ENCODE measurements around the gene TLR9. TPM values are rescaled to one million over a fixed set of nuclear protein-coding genes. Genes with fewer than 3 reads are reported as not detected.

Gene TLR9
- total RNA-seq, 1 experiment from 2014 or later: not detected

- Histone ChIP-seq H3K27ac (no peak overlapping the region), H3K4me3 (no peak overlapping the region), H3K36me3 (peaks cover 19% of the 10 kb centered on the region), H3K4me1 (replicated peaks) (peaks cover 35% of the 10 kb centered on the region), H3K27me3 (replicated peaks) (no peaks in the 10 kb centered on the region), H3K9me3 (replicated peaks) (no peaks in the 10 kb centered on the region)
- DNase-seq (ENCODE audit: low read depth in 1 of 2, low spot score in 2 of 2): peak; percentile 38 to 62
These were observed 18.6 kb upstream of the TLR9 start for GRCh38 chr3:52243791-52244628.

GRCh38 chr3:52242039-52242438 lies 16.6 kb upstream of the TLR9 start:
- no peak overlapping the region for H3K4me3 ChIP-seq
- H3K36me3 ChIP-seq: peaks cover 9% of the 10 kb centered on the region
- peaks cover 50% of the 10 kb centered on the region for H3K4me1 ChIP-seq (replicated peaks)
- H3K27me3 ChIP-seq (replicated peaks): no peaks in the 10 kb centered on the region
- H3K9me3 ChIP-seq (replicated peaks): no peaks in the 10 kb centered on the region
- no peak overlapping the region for H3K27ac ChIP-seq
- DNase-seq (ENCODE audit: low read depth in 1 of 2, low spot score in 2 of 2): no peak

- no peak overlapping the region for H3K4me3 ChIP-seq
- no peak for DNase-seq (ENCODE audit: low read depth in 1 of 2, low spot score in 2 of 2)
- no peak overlapping the region for H3K27ac ChIP-seq
- peaks cover 50% of the 10 kb centered on the region for H3K4me1 ChIP-seq (replicated peaks)
- H3K9me3 ChIP-seq (replicated peaks): no peaks in the 10 kb centered on the region
- H3K36me3 ChIP-seq: peaks cover 9% of the 10 kb centered on the region
- H3K27me3 ChIP-seq (replicated peaks): no peaks in the 10 kb centered on the region
These were observed 15.5 kb upstream of the TLR9 start for GRCh38 chr3:52240886-52241370.

- peaks cover 43% of the 10 kb centered on the region for H3K4me1 ChIP-seq (replicated peaks)
- H3K9me3 ChIP-seq (replicated peaks): no peaks in the 10 kb centered on the region
- H3K27ac ChIP-seq: no peak overlapping the region
- H3K36me3 ChIP-seq: peaks cover 12% of the 10 kb centered on the region
- DNase-seq (ENCODE audit: low read depth in 1 of 2, low spot score in 2 of 2): no peak
- no peaks in the 10 kb centered on the region for H3K27me3 ChIP-seq (replicated peaks)
- peak overlapping the region; percentile 92 for H3K4me3 ChIP-seq
These were observed 14.8 kb upstream of the TLR9 start for GRCh38 chr3:52240059-52240885.

- Histone ChIP-seq H3K9me3 (replicated peaks) (no peaks in the 10 kb centered on the region), H3K27ac (peak within 1 kb of the TSS; percentile 53; the same call in 1 of the 2 replicates), H3K4me3 (peak within 1 kb of the TSS; percentile 92), H3K27me3 (replicated peaks) (no peaks in the 10 kb centered on the region), H3K4me1 (replicated peaks) (peaks cover 31% of the 10 kb centered on the region), H3K36me3 (peaks cover 22% of the 10 kb centered on the region)
- peak; percentile 65 to 74 for DNase-seq (ENCODE audit: low read depth in 1 of 2, low spot score in 2 of 2)
These were observed 13.6 kb upstream of the TLR9 start, which contains the start of gene TWF2 for GRCh38 chr3:52238761-52239701. TWF2 (minus strand) TSS chr3:52239158; CDS start chr3:52239016, 142 bp downstream.

GRCh38 chr3:52238193-52238760 lies 12.8 kb upstream of the TLR9 start:
- Histone ChIP-seq H3K36me3 (peaks cover 23% of the 10 kb centered on the region), H3K4me3 (peak overlapping the region; percentile 92), H3K4me1 (replicated peaks) (peaks cover 28% of the 10 kb centered on the region), H3K27me3 (replicated peaks) (no peaks in the 10 kb centered on the region), H3K27ac (peak overlapping the region; percentile 53; the same call in 1 of the 2 replicates), H3K9me3 (replicated peaks) (no peaks in the 10 kb centered on the region)
- peak in 1 of 2 experiments; percentile 30 for DNase-seq (ENCODE audit: low read depth in 1 of 2, low spot score in 2 of 2)

- no peaks in the 10 kb centered on the region for H3K9me3 ChIP-seq (replicated peaks)
- H3K27ac ChIP-seq: peak overlapping the region; percentile 53
- peak overlapping the region; percentile 92; the same call in 1 of the 2 replicates for H3K4me3 ChIP-seq
- peaks cover 28% of the 10 kb centered on the region for H3K4me1 ChIP-seq (replicated peaks)
- no peaks in the 10 kb centered on the region for H3K27me3 ChIP-seq (replicated peaks)
- DNase-seq (ENCODE audit: low read depth in 1 of 2, low spot score in 2 of 2): peak; percentile 75 to 83
- peaks cover 25% of the 10 kb centered on the region for H3K36me3 ChIP-seq
These were observed 12.3 kb upstream of the TLR9 start for GRCh38 chr3:52237657-52238172.

- Histone ChIP-seq H3K27ac (peak overlapping the region; percentile 53), H3K36me3 (peaks cover 30% of the 10 kb centered on the region), H3K27me3 (replicated peaks) (no peaks in the 10 kb centered on the region), H3K9me3 (replicated peaks) (no peaks in the 10 kb centered on the region), H3K4me1 (replicated peaks) (peaks cover 28% of the 10 kb centered on the region), H3K4me3 (no peak overlapping the region)
- no peak for DNase-seq (ENCODE audit: low read depth in 1 of 2, low spot score in 2 of 2)
These were observed 11.7 kb upstream of the TLR9 start for GRCh38 chr3:52237006-52237656.

- H3K27me3 ChIP-seq (replicated peaks): no peaks in the 10 kb centered on the region
- H3K36me3 ChIP-seq: peaks cover 36% of the 10 kb centered on the region
- no peak overlapping the region for H3K27ac ChIP-seq
- DNase-seq (ENCODE audit: low read depth in 1 of 2, low spot score in 2 of 2): no peak
- H3K4me3 ChIP-seq: no peak overlapping the region
- no peaks in the 10 kb centered on the region for H3K9me3 ChIP-seq (replicated peaks)
- H3K4me1 ChIP-seq (replicated peaks): peaks cover 28% of the 10 kb centered on the region
These were observed 11.0 kb upstream of the TLR9 start for GRCh38 chr3:52236424-52236886.

- H3K36me3 ChIP-seq: peaks cover 53% of the 10 kb centered on the region
- no peaks in the 10 kb centered on the region for H3K27me3 ChIP-seq (replicated peaks)
- no peak overlapping the region for H3K27ac ChIP-seq
- H3K9me3 ChIP-seq (replicated peaks): no peaks in the 10 kb centered on the region
- no peak for DNase-seq (ENCODE audit: low read depth in 1 of 2, low spot score in 2 of 2)
- H3K4me1 ChIP-seq (replicated peaks): peaks cover 21% of the 10 kb centered on the region
- H3K4me3 ChIP-seq: no peak overlapping the region
These were observed 9.3 kb upstream of the TLR9 start for GRCh38 chr3:52234516-52235447.

- Histone ChIP-seq H3K4me3 (no peak overlapping the region), H3K9me3 (replicated peaks) (no peaks in the 10 kb centered on the region), H3K27me3 (replicated peaks) (no peaks in the 10 kb centered on the region), H3K36me3 (peaks cover 57% of the 10 kb centered on the region), H3K27ac (no peak overlapping the region), H3K4me1 (replicated peaks) (peaks cover 20% of the 10 kb centered on the region)
- DNase-seq (ENCODE audit: low read depth in 1 of 2, low spot score in 2 of 2): no peak
These were observed 8.5 kb upstream of the TLR9 start for GRCh38 chr3:52233968-52234367.
